Epithelial cell of esophagus (primary cell): Measurements from ENCODE around the gene RALBP1.

Experiments used
- DNase-seq: peaks from one replicate; pipeline ENCODE4 v3.0.0; 2010; ENCODE audit warnings: low read depth
- H3K4me3 ChIP-seq: 2 replicates; pipeline ENCODE4 v1.5.1; 2011; ENCODE audit warnings: mild to moderate bottlenecking, low read length, control low read depth
- TF ChIP-seq, protein P1 (sequence below): IDR thresholded peaks from 2 replicates; pipeline ENCODE4 v1.5.1; 2011; ENCODE audit warnings: low read depth, mild to moderate bottlenecking, low read length, control low read depth, inconsistent platforms; ENCODE audit not compliant: insufficient read depth; ENCODE audit errors: missing control alignments

The RALBP1 gene

DNA sequence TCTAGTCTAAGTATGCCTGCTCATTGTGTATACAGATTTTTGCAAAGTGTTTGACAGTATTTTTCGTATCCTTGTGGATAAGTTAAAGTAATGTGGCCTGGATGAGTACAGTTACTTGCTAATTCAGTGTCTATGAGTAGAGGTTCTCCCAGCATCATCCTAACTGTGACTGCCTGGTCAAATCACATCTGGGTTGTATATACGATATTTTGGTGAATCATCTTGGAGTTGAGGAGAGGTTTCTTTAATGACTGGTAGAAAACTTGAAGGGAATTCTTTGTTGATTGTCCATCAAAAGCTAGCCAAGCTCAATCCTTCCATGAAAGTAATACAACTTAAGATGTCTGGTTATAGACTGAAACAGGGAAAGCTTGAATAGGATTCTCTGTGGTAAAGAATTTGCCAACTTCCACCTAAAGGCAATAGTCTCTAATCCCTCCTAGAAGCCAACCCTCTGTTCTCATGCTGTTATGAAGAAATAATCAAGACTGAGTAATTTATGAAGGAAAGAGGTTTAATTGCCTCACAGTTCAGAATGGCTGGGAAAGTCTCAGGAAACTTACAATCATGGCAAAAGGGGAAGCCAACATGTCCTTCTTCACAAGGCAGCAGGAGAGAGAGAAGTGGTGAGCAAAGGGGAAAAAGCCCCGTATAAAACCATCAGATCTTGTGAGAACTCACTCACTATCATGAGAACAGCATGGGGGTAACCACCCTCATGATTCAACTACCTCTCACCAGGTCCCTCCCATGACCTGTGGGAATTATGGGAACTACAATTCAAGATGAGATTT lies 19.4 kb upstream of the RALBP1 start:
- DNase-seq, result peak; percentile 37
- TF ChIP-seq, protein P1, sequence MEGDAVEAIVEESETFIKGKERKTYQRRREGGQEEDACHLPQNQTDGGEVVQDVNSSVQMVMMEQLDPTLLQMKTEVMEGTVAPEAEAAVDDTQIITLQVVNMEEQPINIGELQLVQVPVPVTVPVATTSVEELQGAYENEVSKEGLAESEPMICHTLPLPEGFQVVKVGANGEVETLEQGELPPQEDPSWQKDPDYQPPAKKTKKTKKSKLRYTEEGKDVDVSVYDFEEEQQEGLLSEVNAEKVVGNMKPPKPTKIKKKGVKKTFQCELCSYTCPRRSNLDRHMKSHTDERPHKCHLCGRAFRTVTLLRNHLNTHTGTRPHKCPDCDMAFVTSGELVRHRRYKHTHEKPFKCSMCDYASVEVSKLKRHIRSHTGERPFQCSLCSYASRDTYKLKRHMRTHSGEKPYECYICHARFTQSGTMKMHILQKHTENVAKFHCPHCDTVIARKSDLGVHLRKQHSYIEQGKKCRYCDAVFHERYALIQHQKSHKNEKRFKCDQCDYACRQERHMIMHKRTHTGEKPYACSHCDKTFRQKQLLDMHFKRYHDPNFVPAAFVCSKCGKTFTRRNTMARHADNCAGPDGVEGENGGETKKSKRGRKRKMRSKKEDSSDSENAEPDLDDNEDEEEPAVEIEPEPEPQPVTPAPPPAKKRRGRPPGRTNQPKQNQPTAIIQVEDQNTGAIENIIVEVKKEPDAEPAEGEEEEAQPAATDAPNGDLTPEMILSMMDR, result no peak
- no peak overlapping the region for H3K4me3 ChIP-seq

GRCh38 chr18:9466127-9466526 lies 9.2 kb upstream of the RALBP1 start:
- no peak for DNase-seq
- TF ChIP-seq, protein P1, result no peak
- H3K4me3 ChIP-seq, result no peak overlapping the region

- no peak for DNase-seq
- H3K4me3 ChIP-seq, result no peak overlapping the region
- TF ChIP-seq, protein P1, result no peak
These were observed 8.5 kb upstream of the RALBP1 start for GRCh38 chr18:9466846-9467245.

GRCh38 chr18:9468998-9469397 lies 6.3 kb upstream of the RALBP1 start:
- no peak for DNase-seq
- no peak overlapping the region for H3K4me3 ChIP-seq
- TF ChIP-seq, protein P1, result no peak

GRCh38 chr18:9469685-9470084 lies 5.6 kb upstream of the RALBP1 start:
- H3K4me3 ChIP-seq, result no peak overlapping the region
- peak; percentile 52 for DNase-seq
- TF ChIP-seq, protein P1, result no peak

DNA sequence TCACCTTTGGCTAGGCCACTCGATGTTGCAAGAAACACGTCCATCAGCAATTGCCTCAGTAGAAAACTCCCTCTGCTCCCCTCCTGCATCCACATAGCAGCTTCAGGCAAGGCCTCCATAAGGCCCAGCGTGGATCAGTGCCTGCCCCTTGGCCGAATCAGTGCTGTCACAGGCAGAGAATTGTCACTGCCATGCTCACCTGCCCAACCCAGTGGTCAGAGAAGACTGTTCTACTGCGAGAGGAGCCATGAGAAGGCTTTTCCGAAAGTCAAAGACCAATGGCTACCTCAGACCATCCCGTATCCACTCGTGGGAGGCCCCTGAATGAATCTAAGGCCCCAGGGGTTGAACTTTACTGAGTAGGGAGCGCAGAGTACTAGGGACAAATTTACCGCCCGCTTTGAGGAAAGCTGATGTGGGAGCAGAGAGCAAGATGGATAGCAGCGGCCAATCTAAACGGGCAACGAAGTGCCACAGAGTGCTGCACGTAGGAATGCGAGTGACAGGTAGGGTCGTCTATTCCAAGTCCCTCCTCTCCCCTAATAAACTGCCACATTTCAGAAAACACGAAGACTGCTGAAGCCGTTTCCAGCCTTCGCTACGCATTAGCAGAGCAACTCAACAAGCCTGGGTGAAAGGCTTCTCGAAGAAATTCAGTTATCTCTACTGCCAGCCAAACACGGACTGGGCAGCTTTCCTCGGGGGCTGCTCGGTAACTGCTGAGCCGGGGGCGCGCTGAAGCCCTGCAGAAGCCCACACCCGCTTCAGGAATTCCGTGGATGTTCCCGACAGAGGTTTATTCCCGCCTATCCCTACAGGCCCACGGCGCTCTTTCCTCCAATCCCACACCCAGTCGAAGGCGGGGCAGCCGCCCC lies 968 bp upstream of the RALBP1 start:
- TF ChIP-seq, protein P1, result no peak
- peak; percentile 94 for DNase-seq
- H3K4me3 ChIP-seq, result peak overlapping the region; percentile 83
